Activated T-helper 1 cell treated with anti-CD3 and anti-CD28 coated beads, Interleukin-12 subunit alpha, Interleukin-12 subunit beta, Interleukin-2, Interleukin-4 antibody, amounts not matched to agents 30 ng/mL and 10 ng/mL and 1 ng/mL, durations not matched to agents 14 hours and 24 hours and 36 hours (primary cell): ENCODE results near the gene DYNLL1. TPM values are rescaled to one million over a fixed set of nuclear protein-coding genes. Genes with fewer than 3 reads are reported as not detected.

ENCODE experiments used
- DNase-seq: peaks from one replicate; pipeline ENCODE4 v3.0.0; 2021; ENCODE audit warnings: low spot score
- H3K27ac Mint-ChIP-seq: one replicate; pipeline ENCODE4 v1.8.0; 2021; ENCODE audit warnings: mild to moderate bottlenecking, mixed read lengths
- H3K27me3 Mint-ChIP-seq: one replicate; pipeline ENCODE4 v1.8.0; 2022; ENCODE audit warnings: mild to moderate bottlenecking, moderate library complexity, mixed read lengths; ENCODE audit not compliant: insufficient read depth
- H3K36me3 Mint-ChIP-seq: one replicate; pipeline ENCODE4 v1.8.0; 2021; ENCODE audit warnings: low read depth, mixed read lengths
- H3K4me1 Mint-ChIP-seq: one replicate; pipeline ENCODE4 v1.8.0; 2021; ENCODE audit warnings: low read depth, mixed read lengths
- H3K4me3 Mint-ChIP-seq: one replicate; pipeline ENCODE4 v1.8.0; 2021; ENCODE audit warnings: mild to moderate bottlenecking, moderate library complexity, mixed read lengths
- H3K9me3 Mint-ChIP-seq: one replicate; pipeline ENCODE4 v1.8.0; 2021; ENCODE audit warnings: mixed read lengths
- intact Hi-C: fragments of 100-400 bp; cut with micrococcal nuclease; formaldehyde crosslinking; loops from one replicate; pipeline ENCODE4 v1.15.1; 2024
- total RNA-seq: library from RNA; stranded (reverse); gene quantifications from 2 replicates; pipeline ENCODE4 v1.2.3, GENCODE V29; 2022

Gene DYNLL1
- total RNA-seq, 1 donor from 2014 or later, result 341 TPM

DNA sequence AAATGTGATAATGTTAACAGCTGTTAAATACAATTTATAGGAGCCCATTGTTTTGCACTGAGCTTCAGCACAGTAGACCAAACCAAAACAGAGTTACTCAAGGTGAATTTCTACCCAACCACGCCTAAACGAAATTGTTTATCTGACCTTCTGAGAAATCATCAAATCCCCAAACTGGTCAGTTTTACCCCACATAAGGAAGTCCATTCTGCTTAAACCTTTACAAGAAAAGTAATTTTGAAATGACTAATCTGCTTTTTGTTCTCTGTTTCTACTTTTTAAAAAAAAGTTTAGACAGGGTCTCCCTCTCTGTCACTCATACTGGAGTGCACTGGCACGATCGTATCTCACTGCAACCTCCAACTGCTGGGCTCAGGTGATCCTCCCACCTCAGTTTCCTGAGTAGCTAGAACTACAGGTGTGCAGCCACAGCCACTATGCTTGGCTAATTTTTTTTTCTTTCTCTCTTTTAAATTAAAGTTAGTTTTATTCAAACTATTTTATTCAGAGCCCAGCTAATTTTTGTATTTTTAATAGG, 36.9 kb downstream of the DYNLL1 start:
- H3K4me3 Mint-ChIP-seq, result peak overlapping the region; percentile 15
- no peak for DNase-seq
- H3K9me3 Mint-ChIP-seq, result no peaks in the 10 kb centered on the region
- H3K36me3 Mint-ChIP-seq, result peaks cover 10% of the 10 kb centered on the region
- H3K27ac Mint-ChIP-seq, result no peak overlapping the region
- peaks cover 44% of the 10 kb centered on the region for H3K4me1 Mint-ChIP-seq
- no peaks in the 10 kb centered on the region for H3K27me3 Mint-ChIP-seq
- intact Hi-C loops, result loop anchor here (5.0 to 10.0 kb wide), 2 partner anchors 485 to 1272 kb away; partner anchors contain the start of genes C12orf43 and SETD1B

DNA sequence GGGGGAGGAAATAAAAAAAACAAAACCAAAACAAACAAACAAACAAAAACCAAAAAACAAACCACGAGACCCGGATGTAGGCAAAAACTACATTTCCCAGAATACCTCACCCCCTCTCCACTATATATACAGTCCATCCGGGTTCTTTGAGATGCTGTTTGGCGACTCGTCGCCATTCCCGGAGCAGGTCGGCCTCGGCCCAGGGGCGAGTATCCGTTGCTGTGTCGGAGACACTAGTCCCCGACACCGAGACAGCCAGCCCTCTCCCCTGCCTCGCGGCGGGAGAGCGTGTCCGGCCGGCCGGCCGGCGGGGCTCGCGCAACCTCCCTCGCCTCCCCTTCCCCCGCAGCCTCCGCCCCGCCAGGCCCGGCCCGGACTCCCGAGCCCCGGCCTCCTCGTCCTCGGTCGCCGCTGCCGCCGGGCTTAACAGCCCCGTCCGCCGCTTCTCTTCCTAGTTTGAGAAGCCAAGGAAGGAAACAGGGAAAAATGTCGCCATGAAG, 38.3 kb downstream of the DYNLL1 start, which contains the start of gene RNF10:
Gene RNF10 (plus strand): TSS at position 154 of the 500 bp plus-strand sequence. CDS start 456 bp downstream, outside the sequence.
- no peaks in the 10 kb centered on the region for H3K27me3 Mint-ChIP-seq
- peaks cover 53% of the 10 kb centered on the region for H3K4me1 Mint-ChIP-seq
- intact Hi-C loops, result loop anchor here (1.0 to 10.0 kb wide), 6 partner anchors 38 to 1271 kb away; partner anchors contain the start of genes C12orf43, DYNLL1, MLEC and RPLP0
- H3K27ac Mint-ChIP-seq, result peak within 1 kb of the TSS; percentile 94
- H3K9me3 Mint-ChIP-seq, result no peaks in the 10 kb centered on the region
- peak; percentile 79 for DNase-seq
- H3K4me3 Mint-ChIP-seq, result peak within 1 kb of the TSS; percentile 96
- peaks cover 17% of the 10 kb centered on the region for H3K36me3 Mint-ChIP-seq

DNA sequence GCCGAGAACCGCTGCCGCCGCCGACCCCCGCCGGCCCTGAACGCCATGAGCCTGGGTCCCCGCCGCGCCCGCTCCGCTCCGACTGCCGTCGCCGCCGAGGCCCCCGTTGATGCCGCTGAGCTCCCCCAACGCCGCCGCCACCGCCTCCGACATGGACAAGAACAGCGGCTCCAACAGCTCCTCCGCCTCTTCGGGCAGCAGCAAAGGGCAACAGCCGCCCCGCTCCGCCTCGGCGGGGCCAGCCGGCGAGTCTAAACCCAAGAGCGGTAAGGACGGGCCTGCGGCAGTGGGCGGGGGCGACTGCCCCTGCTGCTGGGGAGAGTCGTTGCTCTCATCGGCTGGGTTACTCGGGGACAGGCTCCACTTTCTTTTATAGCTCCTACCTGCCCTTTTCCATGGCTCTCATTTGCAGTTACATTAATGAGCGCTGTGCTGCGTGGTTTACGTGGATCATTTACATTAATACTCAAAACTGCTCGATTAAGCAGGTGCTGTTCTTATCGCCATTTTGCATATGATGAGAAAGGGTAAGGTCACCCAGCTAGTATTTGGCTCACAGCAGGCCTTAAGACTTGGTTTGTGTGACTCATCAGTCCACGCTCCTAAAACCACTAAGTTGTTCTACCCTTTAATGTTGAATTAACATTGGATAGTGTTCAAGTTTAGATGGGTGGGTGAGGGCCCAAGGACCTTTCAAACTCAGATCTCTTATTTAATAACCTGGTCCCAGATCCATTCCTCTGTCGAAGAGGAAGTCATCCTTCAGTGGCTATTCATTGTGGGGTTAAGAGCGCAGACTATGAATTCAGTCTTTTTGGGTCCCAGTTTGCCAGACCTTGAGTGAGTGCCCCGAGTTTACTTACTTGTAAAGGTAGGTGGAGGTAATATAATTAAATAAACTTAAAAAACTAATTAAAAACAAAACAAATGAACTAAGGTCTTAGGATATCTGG, 39.1 kb downstream of the DYNLL1 start:
- H3K4me1 Mint-ChIP-seq, result peaks cover 49% of the 10 kb centered on the region
- H3K36me3 Mint-ChIP-seq, result peaks cover 20% of the 10 kb centered on the region
- intact Hi-C loops, result loop anchor here (1.0 to 10.0 kb wide), 8 partner anchors 39 to 1270 kb away; partner anchors contain the start of genes C12orf43, DYNLL1, MLEC and POP5

DNA sequence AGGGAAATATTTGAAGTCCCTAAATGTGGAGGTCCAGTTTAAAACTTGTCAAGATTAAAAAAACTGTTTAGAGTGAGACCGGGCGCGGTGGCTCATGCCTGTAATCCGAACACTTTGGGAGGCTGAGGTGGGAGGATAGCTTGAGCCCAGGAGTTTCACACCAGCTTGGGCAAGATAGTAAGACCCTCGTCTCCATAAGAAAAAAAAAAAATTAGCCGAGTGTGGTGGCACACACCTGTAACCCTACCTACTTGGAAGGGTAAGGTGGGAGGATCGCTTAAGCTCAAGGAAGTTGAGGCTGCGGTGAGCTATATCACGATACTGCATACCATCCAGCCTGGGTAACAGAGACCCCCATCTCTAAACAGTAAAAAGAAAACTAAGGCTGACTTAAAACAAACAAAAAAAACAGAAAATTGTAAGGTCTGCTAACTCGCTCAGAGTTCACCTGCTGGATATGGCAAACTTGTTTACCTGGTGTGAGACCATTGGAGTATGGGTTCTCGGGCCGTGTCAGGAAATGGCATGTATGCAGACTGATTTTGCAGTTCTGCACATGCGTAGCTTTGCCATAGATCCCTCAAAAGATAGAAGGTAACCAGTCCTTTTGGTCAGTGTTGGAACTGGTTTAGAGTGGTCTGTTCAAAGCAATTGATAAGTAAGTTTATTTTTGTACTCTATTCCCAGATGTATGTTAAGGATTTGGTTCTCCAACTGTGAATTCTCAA, 40.3 kb downstream of the DYNLL1 start:
- peak overlapping the region; percentile 52 for H3K27ac Mint-ChIP-seq
- intact Hi-C loops, result loop anchor here (5.0 to 10.0 kb wide), 2 partner anchors 426 to 1269 kb away; partner anchors contain the start of gene SETD1B
- no peaks in the 10 kb centered on the region for H3K27me3 Mint-ChIP-seq
- H3K36me3 Mint-ChIP-seq, result peaks cover 25% of the 10 kb centered on the region
- peak overlapping the region; percentile 96 for H3K4me3 Mint-ChIP-seq
- peaks cover 50% of the 10 kb centered on the region for H3K4me1 Mint-ChIP-seq
- H3K9me3 Mint-ChIP-seq, result no peaks in the 10 kb centered on the region
- DNase-seq, result peak; percentile 22

More for the DNA sequence above, 39.1 kb downstream of the DYNLL1 start:
- Mint-ChIP-seq H3K4me3 (peak overlapping the region; percentile 96), H3K9me3 (no peaks in the 10 kb centered on the region), H3K27me3 (no peaks in the 10 kb centered on the region), H3K27ac (peak overlapping the region; percentile 94)
- DNase-seq, result peak; percentile 27

DNA sequence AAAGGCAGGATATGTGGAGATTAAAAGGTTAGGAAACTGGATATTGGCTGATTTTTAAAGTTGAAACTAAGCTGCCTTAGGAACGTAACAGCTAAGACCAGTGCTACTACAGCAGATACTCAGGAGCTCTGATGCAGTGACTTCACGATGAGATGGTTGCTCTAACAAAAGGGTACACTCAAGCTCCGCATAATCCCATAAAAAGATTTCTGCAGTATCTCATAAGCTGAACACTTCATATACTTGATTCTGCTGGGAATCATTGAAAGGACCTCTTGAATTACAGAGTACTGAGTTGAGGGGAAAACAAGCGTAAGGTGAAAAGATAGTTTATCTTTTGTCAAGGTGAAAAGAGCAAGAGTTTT, 41.9 kb downstream of the DYNLL1 start:
- DNase-seq, result no peak
- peaks cover 49% of the 10 kb centered on the region for H3K4me1 Mint-ChIP-seq
- H3K4me3 Mint-ChIP-seq, result peak overlapping the region; percentile 81
- H3K36me3 Mint-ChIP-seq, result peaks cover 25% of the 10 kb centered on the region
- intact Hi-C loops, result loop anchor here (5.0 to 10.0 kb wide), 2 partner anchors 424 to 1267 kb away; partner anchors contain the start of gene SETD1B
- H3K27me3 Mint-ChIP-seq, result no peaks in the 10 kb centered on the region
- peak overlapping the region; percentile 74 for H3K27ac Mint-ChIP-seq
- no peaks in the 10 kb centered on the region for H3K9me3 Mint-ChIP-seq

DNA sequence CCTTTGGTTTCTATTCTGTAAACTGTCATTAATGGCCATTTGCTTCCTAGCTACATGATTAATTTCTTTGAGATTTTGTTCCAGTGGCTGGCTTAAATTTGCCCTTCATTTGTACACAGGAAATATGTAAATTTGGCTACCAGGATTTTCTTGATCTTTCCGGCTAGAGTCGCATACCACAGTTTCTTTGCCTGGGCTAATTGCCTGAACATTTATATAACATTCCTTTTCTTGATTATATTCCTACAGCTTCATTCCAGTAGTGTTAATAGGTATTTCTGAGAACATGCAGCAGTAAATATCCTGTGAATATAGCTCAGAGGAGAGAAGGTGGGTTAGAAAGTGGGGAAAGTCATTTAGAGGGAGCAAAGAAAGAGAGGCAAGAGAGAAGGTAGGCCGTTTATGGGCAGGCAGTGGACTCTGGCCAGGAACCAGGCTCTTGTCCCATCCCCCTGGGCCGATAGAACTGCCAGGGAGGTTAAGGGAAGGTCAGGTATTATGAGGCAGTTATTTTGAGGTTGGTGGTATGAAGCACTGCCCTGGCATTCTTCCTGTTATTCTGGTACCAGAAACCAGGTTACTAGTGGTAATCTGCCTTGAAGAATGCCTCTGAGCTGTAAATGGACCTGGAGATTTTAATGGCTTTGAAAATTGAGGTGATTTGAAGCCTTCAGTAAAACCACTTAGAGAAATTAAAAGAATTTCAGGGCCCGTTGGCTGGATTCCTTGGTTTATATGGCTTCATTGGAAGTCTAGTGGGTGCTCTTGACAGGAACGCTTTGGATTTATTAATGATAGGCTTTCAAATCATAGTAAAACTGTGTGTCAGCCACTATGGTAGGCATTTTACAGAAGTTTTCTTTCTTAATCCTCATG, 42.6 kb downstream of the DYNLL1 start:
- peaks cover 49% of the 10 kb centered on the region for H3K4me1 Mint-ChIP-seq
- peak overlapping the region; percentile 74 for H3K27ac Mint-ChIP-seq
- H3K9me3 Mint-ChIP-seq, result no peaks in the 10 kb centered on the region
- H3K4me3 Mint-ChIP-seq, result peak overlapping the region; percentile 81
- intact Hi-C loops, result loop anchor here (5.0 to 10.0 kb wide), 2 partner anchors 424 to 1266 kb away; partner anchors contain the start of gene SETD1B
- no peak for DNase-seq
- H3K36me3 Mint-ChIP-seq, result peaks cover 25% of the 10 kb centered on the region
- no peaks in the 10 kb centered on the region for H3K27me3 Mint-ChIP-seq

DNA sequence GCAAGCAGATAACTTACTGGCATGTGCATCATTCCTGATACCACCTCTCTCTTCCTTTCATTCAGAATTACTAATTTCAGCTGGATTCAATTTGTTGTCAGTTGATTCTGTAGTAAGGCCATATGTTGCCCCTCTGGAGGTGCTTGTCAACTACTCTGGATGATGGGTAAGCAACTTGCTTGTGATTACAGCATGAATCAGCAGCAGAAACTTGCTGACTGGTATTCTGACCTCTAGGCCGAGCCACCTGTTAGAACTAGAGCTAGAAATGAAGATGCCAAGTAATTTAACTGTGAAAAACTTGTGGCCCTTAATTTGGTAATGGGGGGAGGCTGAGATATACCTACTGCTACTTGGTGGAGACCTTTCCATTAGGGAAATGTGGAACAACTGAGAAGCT, 43.4 kb downstream of the DYNLL1 start:
- Mint-ChIP-seq H3K36me3 (peaks cover 27% of the 10 kb centered on the region), H3K27me3 (no peaks in the 10 kb centered on the region), H3K4me3 (no peak overlapping the region), H3K27ac (peak overlapping the region; percentile 74), H3K4me1 (peaks cover 49% of the 10 kb centered on the region), H3K9me3 (no peaks in the 10 kb centered on the region)
- DNase-seq, result no peak
- intact Hi-C loops, result loop anchor here (5.0 to 10.0 kb wide), 2 partner anchors 423 to 1265 kb away; partner anchors contain the start of gene SETD1B

DNA sequence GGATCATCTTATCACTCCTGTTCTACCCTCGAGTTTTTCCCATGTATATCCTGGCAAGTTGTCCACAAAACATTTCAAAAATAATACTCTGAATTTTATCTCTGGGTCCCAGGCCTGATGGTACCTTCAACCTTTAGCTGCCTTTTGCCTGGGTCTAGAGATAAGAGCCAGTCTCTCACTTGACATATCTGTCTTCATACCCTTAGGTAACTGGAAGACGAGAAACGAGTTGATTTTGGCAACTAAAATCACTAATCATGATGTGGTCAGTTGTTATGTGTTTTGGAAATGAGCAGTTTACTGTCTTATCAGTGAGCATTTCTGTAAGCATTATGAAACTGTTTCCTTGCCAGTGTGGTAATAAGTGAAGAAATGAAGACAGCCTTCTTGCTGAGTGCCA, 44.5 kb downstream of the DYNLL1 start:
- intact Hi-C loops, result no loop called here
- no peak overlapping the region for H3K27ac Mint-ChIP-seq
- peaks cover 25% of the 10 kb centered on the region for H3K36me3 Mint-ChIP-seq
- DNase-seq, result no peak
- no peaks in the 10 kb centered on the region for H3K9me3 Mint-ChIP-seq
- no peaks in the 10 kb centered on the region for H3K27me3 Mint-ChIP-seq
- no peak overlapping the region for H3K4me3 Mint-ChIP-seq
- H3K4me1 Mint-ChIP-seq, result peaks cover 49% of the 10 kb centered on the region

DNA sequence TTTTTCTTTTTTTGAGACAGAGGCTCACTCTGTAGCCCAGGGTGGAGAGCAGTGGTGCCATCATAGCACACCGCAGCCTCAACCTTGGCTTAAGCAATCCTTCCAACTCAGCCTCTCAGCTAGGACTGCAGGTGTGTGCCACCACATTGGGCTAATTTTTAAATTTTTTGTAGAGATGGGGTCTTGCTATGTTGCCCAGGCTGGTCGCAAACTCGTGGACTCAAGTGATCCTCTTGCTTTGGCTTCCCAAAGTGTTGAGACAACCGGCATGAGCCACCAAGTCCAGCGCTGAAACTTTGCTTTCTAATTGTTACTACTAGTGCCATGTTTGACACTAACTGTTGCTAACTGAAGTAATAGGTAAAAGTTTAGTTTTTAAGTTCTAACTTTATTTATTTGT, 46.3 kb downstream of the DYNLL1 start:
- Mint-ChIP-seq H3K4me1 (peaks cover 33% of the 10 kb centered on the region), H3K9me3 (no peaks in the 10 kb centered on the region), H3K27ac (no peak overlapping the region), H3K36me3 (peaks cover 27% of the 10 kb centered on the region), H3K4me3 (no peak overlapping the region), H3K27me3 (no peaks in the 10 kb centered on the region)
- intact Hi-C loops, result no loop called here
- DNase-seq, result no peak

DNA sequence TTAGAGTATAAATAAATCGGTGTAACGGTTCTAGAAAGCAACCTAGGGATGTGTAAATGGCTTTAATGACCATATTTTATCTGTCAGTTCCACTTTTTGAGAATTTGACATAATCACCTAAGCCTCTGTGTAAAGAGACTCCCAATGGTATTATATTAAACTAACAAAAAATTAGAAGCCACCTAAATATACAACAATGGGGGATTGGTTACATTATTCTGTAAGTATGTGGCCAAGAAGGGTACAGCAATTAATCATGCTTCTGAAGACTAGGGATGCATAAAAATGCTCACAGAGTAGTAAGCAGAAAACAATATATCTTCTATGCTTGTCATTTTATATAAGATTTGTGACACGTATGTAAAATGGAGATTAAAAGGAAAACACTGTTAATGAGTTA, 48.8 kb downstream of the DYNLL1 start:
- DNase-seq, result no peak
- intact Hi-C loops, result no loop called here

DNA sequence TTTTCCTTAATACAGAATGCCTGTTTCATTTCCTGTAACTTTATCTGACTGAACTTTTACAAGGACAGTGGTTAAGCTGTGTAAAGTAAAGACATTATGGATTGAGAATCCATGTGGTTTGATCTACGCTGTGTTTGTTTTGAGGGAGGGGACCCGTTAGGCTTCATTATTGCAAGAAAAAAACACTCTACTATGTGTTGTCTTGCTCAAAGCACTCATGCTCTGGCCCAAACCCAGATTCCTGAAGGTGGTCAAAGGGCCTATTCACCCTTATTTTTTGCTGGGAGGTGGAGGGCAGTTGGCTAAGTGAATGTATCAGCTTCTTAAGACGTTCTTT, 50.1 kb downstream of the DYNLL1 start:
- intact Hi-C loops, result no loop called here
- peaks cover 11% of the 10 kb centered on the region for H3K36me3 Mint-ChIP-seq
- H3K4me1 Mint-ChIP-seq, result peaks cover 4% of the 10 kb centered on the region
- no peak overlapping the region for H3K4me3 Mint-ChIP-seq
- no peak for DNase-seq
- no peak overlapping the region for H3K27ac Mint-ChIP-seq
- H3K27me3 Mint-ChIP-seq, result no peaks in the 10 kb centered on the region
- H3K9me3 Mint-ChIP-seq, result no peaks in the 10 kb centered on the region

More for the DNA sequence above, 48.8 kb downstream of the DYNLL1 start:
- Mint-ChIP-seq H3K4me1 (peaks cover 9% of the 10 kb centered on the region), H3K27ac (no peak overlapping the region), H3K27me3 (no peaks in the 10 kb centered on the region), H3K4me3 (no peak overlapping the region), H3K9me3 (no peaks in the 10 kb centered on the region), H3K36me3 (peaks cover 14% of the 10 kb centered on the region)
